ENCODE results near the gene GMPPA.

Gene GMPPA

GRCh38 chr2:219497495-219498279 lies 1.0 kb upstream of the GMPPA start:
- Histone ChIP-seq H3K4me2 (ENCODE audit: insufficient read depth, low read length, poor library complexity, severe bottlenecking) (peak overlapping the region; percentile 92), H3K23ac (ENCODE audit: low read depth, low read length, poor library complexity) (peak overlapping the region; percentile 94), H3K79me1 (ENCODE audit: low read depth, low read length) (no peaks in the 10 kb centered on the region), H2BK12ac (ENCODE audit: low read length) (peak overlapping the region; percentile 43), H3K4ac (ENCODE audit: low read length) (no peak overlapping the region), H3K18ac (ENCODE audit: low read length) (peak overlapping the region; percentile 94), H4K8ac (ENCODE audit: low read depth, low read length) (no peak overlapping the region), H4K91ac (ENCODE audit: low read depth, low read length, poor library complexity) (no peak overlapping the region), H2AK5ac (ENCODE audit: low read depth, low read length) (no peak overlapping the region), H3K9ac (ENCODE audit: low read depth, low read length, poor library complexity) (peak overlapping the region; percentile 82), H3K9me3 (replicated peaks in 1 of 2; ENCODE audit: control insufficient read depth in 2 of 2, insufficient read depth in 1 of 2, low read depth in 1 of 2, low read length in 2 of 2) (no peaks in the 10 kb centered on the region), H3K27me3 (ENCODE audit: control insufficient read depth in 3 of 3, insufficient read depth in 3 of 3, low read depth in 1 of 3, low read length in 3 of 3) (peaks cover 20 to 53% (median 34%) of the 10 kb centered on the region in 3 experiments), H3K27ac (replicated peaks; ENCODE audit: low read length) (no peak overlapping the region), H3K4me1 (ENCODE audit: control insufficient read depth in 2 of 2, insufficient read depth in 1 of 2, low read depth in 1 of 2, low read length in 2 of 2) (peaks cover 7 to 10% of the 10 kb centered on the region in 2 donors), H2BK15ac (ENCODE audit: low read length) (peak overlapping the region; percentile 41), H2BK5ac (ENCODE audit: low read length) (no peak overlapping the region), H3K4me3 (ENCODE audit: low read length in 2 of 2) (peak overlapping the region; percentile 59 to 80), H2BK120ac (ENCODE audit: low read depth, low read length) (no peak overlapping the region), H2AFZ (ENCODE audit: low read length) (peak overlapping the region; percentile 96), H3K36me3 (replicated peaks in 1 of 2; ENCODE audit: control insufficient read depth in 2 of 2, insufficient read depth in 2 of 2, low read length in 2 of 2) (no peaks in the 10 kb centered on the region), H3K14ac (ENCODE audit: low read length) (peak overlapping the region; percentile 86)
- WGBS, 2 donors (ENCODE audit: extremely low coverage in 2 of 2, insufficient read length in 2 of 2, insufficient replicate concordance in 1 of 2): no CpG with 5 or more reads among the region's 59 CpGs
- no peak for DNase-seq (ENCODE audit: low spot score)

DNA sequence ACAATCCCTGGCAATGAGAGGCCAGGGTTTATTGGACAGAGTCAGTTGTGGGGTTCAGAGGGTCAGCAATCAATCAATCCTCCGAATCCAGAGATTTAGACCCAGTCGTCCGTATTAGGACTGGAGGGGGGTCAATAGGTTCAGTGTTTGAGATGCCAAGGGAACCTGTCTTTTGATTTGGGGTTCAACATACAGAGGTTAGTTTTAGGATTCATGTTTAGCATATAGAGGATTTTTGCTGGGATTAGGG lies 292 bp downstream of the GMPPA start:
- DNase-seq (ENCODE audit: low spot score): no peak
- H4K91ac ChIP-seq (ENCODE audit: low read depth, low read length, poor library complexity): no peak overlapping the region
- no peak overlapping the region for H3K9ac ChIP-seq (ENCODE audit: low read depth, low read length, poor library complexity)
- no peaks in the 10 kb centered on the region for H3K79me1 ChIP-seq (ENCODE audit: low read depth, low read length)
- H3K27ac ChIP-seq (replicated peaks; ENCODE audit: low read length): no peak overlapping the region
- no peak overlapping the region for H3K18ac ChIP-seq (ENCODE audit: low read length)
- H2BK120ac ChIP-seq (ENCODE audit: low read depth, low read length): no peak overlapping the region
- no peak overlapping the region for H2BK15ac ChIP-seq (ENCODE audit: low read length)
- peaks cover 20 to 42% (median 21%) of the 10 kb centered on the region in 3 experiments for H3K27me3 ChIP-seq (ENCODE audit: control insufficient read depth in 3 of 3, insufficient read depth in 3 of 3, low read depth in 1 of 3, low read length in 3 of 3)
- no peaks in the 10 kb centered on the region for H3K9me3 ChIP-seq (replicated peaks in 1 of 2; ENCODE audit: control insufficient read depth in 2 of 2, insufficient read depth in 1 of 2, low read depth in 1 of 2, low read length in 2 of 2)
- H3K4ac ChIP-seq (ENCODE audit: low read length): no peak overlapping the region
- H3K4me1 ChIP-seq (ENCODE audit: control insufficient read depth in 2 of 2, insufficient read depth in 1 of 2, low read depth in 1 of 2, low read length in 2 of 2): peaks cover 7 to 10% of the 10 kb centered on the region in 2 donors
- H2BK12ac ChIP-seq (ENCODE audit: low read length): no peak overlapping the region
- H3K4me3 ChIP-seq (ENCODE audit: low read length in 2 of 2): peak overlapping the region; percentile 59 to 83
- no peak overlapping the region for H4K8ac ChIP-seq (ENCODE audit: low read depth, low read length)
- no peak overlapping the region for H3K23ac ChIP-seq (ENCODE audit: low read depth, low read length, poor library complexity)
- no peak overlapping the region for H3K14ac ChIP-seq (ENCODE audit: low read length)
- peaks cover 0 to 2% of the 10 kb centered on the region in 2 donors for H3K36me3 ChIP-seq (replicated peaks in 1 of 2; ENCODE audit: control insufficient read depth in 2 of 2, insufficient read depth in 2 of 2, low read length in 2 of 2)
- no CpG with 5 or more reads among the region's 3 CpGs for WGBS, 2 donors (ENCODE audit: extremely low coverage in 2 of 2, insufficient read length in 2 of 2, insufficient replicate concordance in 1 of 2)
- H3K4me2 ChIP-seq (ENCODE audit: insufficient read depth, low read length, poor library complexity, severe bottlenecking): peak overlapping the region; percentile 59
- peak overlapping the region; percentile 96 for H2AFZ ChIP-seq (ENCODE audit: low read length)
- H2AK5ac ChIP-seq (ENCODE audit: low read depth, low read length): no peak overlapping the region
- no peak overlapping the region for H2BK5ac ChIP-seq (ENCODE audit: low read length)

- no peak overlapping the region for H4K8ac ChIP-seq (ENCODE audit: low read depth, low read length)
- no peak overlapping the region for H2BK120ac ChIP-seq (ENCODE audit: low read depth, low read length)
- H3K4ac ChIP-seq (ENCODE audit: low read length): no peak overlapping the region
- no peak overlapping the region for H2BK5ac ChIP-seq (ENCODE audit: low read length)
- no peak overlapping the region for H4K91ac ChIP-seq (ENCODE audit: low read depth, low read length, poor library complexity)
- no peak overlapping the region for H2BK15ac ChIP-seq (ENCODE audit: low read length)
- H3K27ac ChIP-seq (replicated peaks; ENCODE audit: low read length): no peak overlapping the region
- H3K14ac ChIP-seq (ENCODE audit: low read length): no peak overlapping the region
- H3K4me1 ChIP-seq (ENCODE audit: control insufficient read depth in 2 of 2, insufficient read depth in 1 of 2, low read depth in 1 of 2, low read length in 2 of 2): peaks cover 7 to 10% of the 10 kb centered on the region in 2 donors
- no CpG with 5 or more reads among the region's 1 CpG for WGBS, 2 donors (ENCODE audit: extremely low coverage in 2 of 2, insufficient read length in 2 of 2, insufficient replicate concordance in 1 of 2)
- H2BK12ac ChIP-seq (ENCODE audit: low read length): no peak overlapping the region
- H3K4me3 ChIP-seq (ENCODE audit: low read length in 2 of 2): peak overlapping the region in 1 of 2 donors; percentile 59
- H3K4me2 ChIP-seq (ENCODE audit: insufficient read depth, low read length, poor library complexity, severe bottlenecking): peak overlapping the region; percentile 21
- peaks cover 16 to 38% (median 20%) of the 10 kb centered on the region in 3 experiments for H3K27me3 ChIP-seq (ENCODE audit: control insufficient read depth in 3 of 3, insufficient read depth in 3 of 3, low read depth in 1 of 3, low read length in 3 of 3)
- H3K79me1 ChIP-seq (ENCODE audit: low read depth, low read length): no peaks in the 10 kb centered on the region
- H3K9me3 ChIP-seq (replicated peaks in 1 of 2; ENCODE audit: control insufficient read depth in 2 of 2, insufficient read depth in 1 of 2, low read depth in 1 of 2, low read length in 2 of 2): no peaks in the 10 kb centered on the region
- H3K9ac ChIP-seq (ENCODE audit: low read depth, low read length, poor library complexity): no peak overlapping the region
- H3K23ac ChIP-seq (ENCODE audit: low read depth, low read length, poor library complexity): no peak overlapping the region
- no peak overlapping the region for H2AFZ ChIP-seq (ENCODE audit: low read length)
- H2AK5ac ChIP-seq (ENCODE audit: low read depth, low read length): peak overlapping the region; percentile 5
- no peak overlapping the region for H3K18ac ChIP-seq (ENCODE audit: low read length)
- peaks cover 0 to 2% of the 10 kb centered on the region in 2 donors for H3K36me3 ChIP-seq (replicated peaks in 1 of 2; ENCODE audit: control insufficient read depth in 2 of 2, insufficient read depth in 2 of 2, low read length in 2 of 2)
- DNase-seq (ENCODE audit: low spot score): no peak
Measured at GRCh38 chr2:219499555-219499954, 864 bp downstream of the GMPPA start.

- Histone ChIP-seq H3K4ac (ENCODE audit: low read length) (no peak overlapping the region), H3K4me1 (ENCODE audit: control insufficient read depth in 2 of 2, insufficient read depth in 1 of 2, low read depth in 1 of 2, low read length in 2 of 2) (peaks cover 7 to 10% of the 10 kb centered on the region in 2 donors), H3K4me3 (ENCODE audit: low read length in 2 of 2) (no peak overlapping the region), H3K18ac (ENCODE audit: low read length) (no peak overlapping the region), H3K36me3 (replicated peaks in 1 of 2; ENCODE audit: control insufficient read depth in 2 of 2, insufficient read depth in 2 of 2, low read length in 2 of 2) (peaks cover 0 to 5% of the 10 kb centered on the region in 2 donors), H3K4me2 (ENCODE audit: insufficient read depth, low read length, poor library complexity, severe bottlenecking) (no peak overlapping the region), H4K8ac (ENCODE audit: low read depth, low read length) (no peak overlapping the region), H2BK15ac (ENCODE audit: low read length) (no peak overlapping the region), H4K91ac (ENCODE audit: low read depth, low read length, poor library complexity) (no peak overlapping the region), H3K9ac (ENCODE audit: low read depth, low read length, poor library complexity) (no peak overlapping the region), H3K79me1 (ENCODE audit: low read depth, low read length) (no peaks in the 10 kb centered on the region), H2BK5ac (ENCODE audit: low read length) (no peak overlapping the region), H2BK12ac (ENCODE audit: low read length) (no peak overlapping the region), H3K27me3 (ENCODE audit: control insufficient read depth in 3 of 3, insufficient read depth in 3 of 3, low read depth in 1 of 3, low read length in 3 of 3) (peaks cover 13 to 33% (median 20%) of the 10 kb centered on the region in 3 experiments), H2AFZ (ENCODE audit: low read length) (no peak overlapping the region), H3K27ac (replicated peaks; ENCODE audit: low read length) (no peak overlapping the region), H2AK5ac (ENCODE audit: low read depth, low read length) (no peak overlapping the region), H2BK120ac (ENCODE audit: low read depth, low read length) (no peak overlapping the region), H3K9me3 (replicated peaks in 1 of 2; ENCODE audit: control insufficient read depth in 2 of 2, insufficient read depth in 1 of 2, low read depth in 1 of 2, low read length in 2 of 2) (no peaks in the 10 kb centered on the region), H3K23ac (ENCODE audit: low read depth, low read length, poor library complexity) (no peak overlapping the region), H3K14ac (ENCODE audit: low read length) (no peak overlapping the region)
- DNase-seq (ENCODE audit: low spot score): no peak
- WGBS, 2 donors (ENCODE audit: extremely low coverage in 2 of 2, insufficient read length in 2 of 2, insufficient replicate concordance in 1 of 2): no CpG with 5 or more reads among the region's 2 CpGs
Measured at GRCh38 chr2:219500135-219500534, 1.4 kb downstream of the GMPPA start.
